WI38 (cell line): ENCODE measurements around the gene RHD.

Source experiments
- H3K4me3 ChIP-seq: 2 replicates; pipeline ENCODE4 v1.5.1; 2011; ENCODE audit warnings: low read depth, mild to moderate bottlenecking, control low read depth, low read length
- CTCF ChIP-seq: IDR thresholded peaks from 2 replicates; pipeline ENCODE4 v1.5.1; 2012; ENCODE audit warnings: low read depth, mild to moderate bottlenecking, control low read depth, low read length

RHD gene

GRCh38 chr1:25343872-25344271, 71.6 kb downstream of the RHD start:
- TF ChIP-seq CTCF = no peak
- no peak overlapping the region for H3K4me3 ChIP-seq

- TF ChIP-seq CTCF = no peak
Observed at GRCh38 chr1:25347556-25347955, 75.2 kb downstream of the RHD start.

GRCh38 chr1:25349606-25350005, 77.3 kb downstream of the RHD start:
- no peak overlapping the region for H3K4me3 ChIP-seq
- TF ChIP-seq CTCF = no peak

More at GRCh38 chr1:25347556-25347955, 75.2 kb downstream of the RHD start:
- H3K4me3 ChIP-seq = no peak overlapping the region

- H3K4me3 ChIP-seq = no peak overlapping the region
- no peak for TF ChIP-seq CTCF
Observed at GRCh38 chr1:25355841-25356395, 83.6 kb downstream of the RHD start.

- H3K4me3 ChIP-seq = no peak overlapping the region
- TF ChIP-seq CTCF = no peak
Observed at GRCh38 chr1:25356441-25356840, 84.1 kb downstream of the RHD start.

- H3K4me3 ChIP-seq = no peak overlapping the region
- no peak for TF ChIP-seq CTCF
Observed at GRCh38 chr1:25356848-25357247, 84.5 kb downstream of the RHD start.

- no peak overlapping the region for H3K4me3 ChIP-seq
- TF ChIP-seq CTCF = no peak
Observed at GRCh38 chr1:25360596-25361581, 88.6 kb downstream of the RHD start.
